Activated T-cell treated with anti-CD3 and anti-CD28 coated beads, Interleukin-2, amount 50 U/mL, for 72 hours (primary cell): Measurements from ENCODE around the gene GATAD2B. TPM values are rescaled to one million over a fixed set of nuclear protein-coding genes. Genes with fewer than 3 reads are reported as not detected.
"Not testable (repeated sequence)": the region's sequence is repeated elsewhere in the genome, so short reads cannot be mapped to it uniquely, and the experiment has no call there.

Source experiments
- ATAC-seq, 2 donors: fragments of 150-1000 bp; cut with Tn5 transposase; replicated peaks in 1 of 2; 2 replicates each; pipeline ENCODE4 v1.10.0; 2021; ENCODE audit warnings: moderate library complexity in 2 of 2, mild to moderate bottlenecking in 1 of 2
- DNase-seq, 2 donors: peaks; one replicate each; pipeline ENCODE4 v3.0.0; 2021 to 2022; ENCODE audit warnings: mixed read lengths in 1 of 2
- H3K27ac Mint-ChIP-seq: one replicate; pipeline ENCODE4 v1.8.0; 2022; ENCODE audit warnings: mild to moderate bottlenecking, moderate library complexity, mixed read lengths
- H3K27me3 Mint-ChIP-seq: one replicate; pipeline ENCODE4 v1.8.0; 2022; ENCODE audit warnings: low read depth, mixed read lengths
- H3K36me3 Mint-ChIP-seq, 2 donors: one replicate each; pipeline ENCODE4 v1.8.0; 2022; ENCODE audit warnings: mixed read lengths in 2 of 2, mild to moderate bottlenecking in 1 of 2; ENCODE audit not compliant: insufficient read depth in 2 of 2
- H3K4me1 Mint-ChIP-seq: one replicate; pipeline ENCODE4 v1.8.0; 2022; ENCODE audit warnings: low read depth, mixed read lengths
- H3K4me3 Mint-ChIP-seq, 2 donors: one replicate each; pipeline ENCODE4 v1.8.0; 2022; ENCODE audit warnings: mild to moderate bottlenecking in 2 of 2, mixed read lengths in 2 of 2, moderate library complexity in 2 of 2
- H3K9me3 Mint-ChIP-seq, 2 donors: one replicate each; pipeline ENCODE4 v1.8.0; 2022; ENCODE audit warnings: mixed read lengths in 2 of 2
- total RNA-seq, 2 donors: library from RNA; stranded (reverse); gene quantifications; one replicate each; pipeline ENCODE4 v1.2.3, GENCODE V29; 2022

The GATAD2B gene
- total RNA-seq, 2 donors from 2014 or later, result 87.4 to 106 TPM

DNA sequence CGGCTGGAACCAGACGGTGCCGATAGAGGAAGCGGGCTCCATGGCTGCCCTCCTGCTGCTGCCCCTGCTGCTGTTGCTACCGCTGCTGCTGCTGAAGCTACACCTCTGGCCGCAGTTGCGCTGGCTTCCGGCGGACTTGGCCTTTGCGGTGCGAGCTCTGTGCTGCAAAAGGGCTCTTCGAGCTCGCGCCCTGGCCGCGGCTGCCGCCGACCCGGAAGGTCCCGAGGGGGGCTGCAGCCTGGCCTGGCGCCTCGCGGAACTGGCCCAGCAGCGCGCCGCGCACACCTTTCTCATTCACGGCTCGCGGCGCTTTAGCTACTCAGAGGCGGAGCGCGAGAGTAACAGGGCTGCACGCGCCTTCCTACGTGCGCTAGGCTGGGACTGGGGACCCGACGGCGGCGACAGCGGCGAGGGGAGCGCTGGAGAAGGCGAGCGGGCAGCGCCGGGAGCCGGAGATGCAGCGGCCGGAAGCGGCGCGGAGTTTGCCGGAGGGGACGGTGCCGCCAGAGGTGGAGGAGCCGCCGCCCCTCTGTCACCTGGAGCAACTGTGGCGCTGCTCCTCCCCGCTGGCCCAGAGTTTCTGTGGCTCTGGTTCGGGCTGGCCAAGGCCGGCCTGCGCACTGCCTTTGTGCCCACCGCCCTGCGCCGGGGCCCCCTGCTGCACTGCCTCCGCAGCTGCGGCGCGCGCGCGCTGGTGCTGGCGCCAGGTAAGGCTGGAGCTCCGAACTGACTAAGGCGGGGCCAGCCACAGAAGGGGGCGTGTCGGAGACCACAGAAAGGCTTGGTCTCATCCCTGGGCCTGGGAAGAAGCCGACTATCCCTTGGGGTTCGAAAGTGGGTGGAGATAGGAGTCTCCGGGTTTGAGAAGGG lies 147.1 kb downstream of the GATAD2B start:
- H3K4me1 Mint-ChIP-seq, result peaks cover 23% of the 10 kb centered on the region
- no peaks in the 10 kb centered on the region for H3K9me3 Mint-ChIP-seq
- no peak overlapping the region for H3K27ac Mint-ChIP-seq
- no peaks in the 10 kb centered on the region for H3K27me3 Mint-ChIP-seq
- H3K4me3 Mint-ChIP-seq, result peak overlapping the region; percentile 83 to 84
- H3K36me3 Mint-ChIP-seq, result peaks cover 0 to 2% of the 10 kb centered on the region in 2 donors
- peak; percentile 72 to 75 for ATAC-seq
- DNase-seq, result peak; percentile 72 to 74

DNA sequence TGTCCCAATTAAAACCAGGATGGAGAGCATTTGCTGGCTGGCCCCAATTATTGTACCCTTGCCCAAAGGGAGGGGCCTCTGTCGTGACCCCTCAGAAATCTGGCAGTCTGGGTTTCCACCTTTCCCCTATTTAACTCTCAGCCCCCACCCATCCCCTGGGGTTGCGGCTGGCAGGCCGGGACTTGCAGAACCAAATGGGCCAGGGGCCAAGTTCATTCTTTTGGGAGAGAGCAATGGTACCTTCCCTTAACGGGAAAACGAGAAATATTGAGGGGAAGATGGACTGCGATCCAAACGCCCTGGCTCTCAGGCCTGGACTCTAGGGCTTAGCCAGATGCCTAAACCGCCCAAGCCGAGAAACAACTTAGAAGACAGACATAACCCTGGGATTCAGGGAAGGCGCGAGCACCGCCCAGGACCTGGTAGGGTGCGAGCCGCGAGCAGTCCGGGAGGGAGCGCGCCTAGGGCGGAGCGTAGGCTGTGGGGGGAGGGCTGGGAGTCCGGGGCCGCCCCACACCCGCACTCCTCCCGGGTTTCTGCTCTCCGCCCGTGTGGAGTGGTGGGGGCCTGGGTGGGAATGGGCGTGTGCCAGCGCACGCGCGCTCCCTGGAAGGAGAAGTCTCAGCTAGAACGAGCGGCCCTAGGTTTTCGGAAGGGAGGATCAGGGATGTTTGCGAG lies 147.9 kb downstream of the GATAD2B start, which contains the start of gene SLC27A3:
Gene SLC27A3 (plus strand): TSS at position 628 of the 678 bp plus-strand sequence. CDS start 91 bp downstream, outside the sequence.
- H3K36me3 Mint-ChIP-seq, result peaks cover 2 to 3% of the 10 kb centered on the region in 2 donors
- ATAC-seq (peak; percentile 29), DNase-seq (no peak)
- H3K4me1 Mint-ChIP-seq, result peaks cover 23% of the 10 kb centered on the region
- no peak within 1 kb of the TSS for H3K27ac Mint-ChIP-seq
- no peaks in the 10 kb centered on the region for H3K27me3 Mint-ChIP-seq
- peak within 1 kb of the TSS; percentile 83 to 84 for H3K4me3 Mint-ChIP-seq
- H3K9me3 Mint-ChIP-seq, result no peaks in the 10 kb centered on the region

DNA sequence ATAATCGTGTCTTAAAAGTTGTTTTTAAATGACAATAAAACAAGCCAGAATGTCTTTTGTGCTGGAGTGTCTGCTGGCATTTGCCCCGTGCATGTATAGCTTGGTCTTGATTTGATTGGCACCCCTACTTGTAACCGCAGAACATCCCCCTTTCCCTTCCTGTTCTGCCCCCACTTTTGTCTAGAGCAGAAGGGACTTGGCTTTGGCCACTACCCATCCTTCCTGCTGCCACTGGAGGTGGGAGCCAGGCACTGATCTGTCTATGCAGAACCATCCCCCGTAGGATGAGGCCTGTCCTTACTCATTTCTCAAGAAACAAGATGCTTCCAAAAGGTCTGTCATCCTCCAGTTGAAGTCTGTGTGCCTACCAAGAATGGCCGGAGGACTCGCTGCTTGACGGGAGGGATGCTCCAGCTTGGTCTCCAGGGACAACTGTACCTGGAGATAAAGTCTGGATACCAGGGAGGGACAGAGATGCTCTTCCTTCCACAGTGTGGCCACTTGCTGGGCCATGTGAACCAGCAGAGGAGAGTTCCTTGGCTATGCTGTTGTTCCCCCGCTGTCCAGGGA lies 148.7 kb downstream of the GATAD2B start:
- Mint-ChIP-seq H3K36me3 (peaks cover 2 to 5% of the 10 kb centered on the region in 2 donors), H3K27me3 (no peaks in the 10 kb centered on the region), H3K9me3 (no peaks in the 10 kb centered on the region), H3K4me3 (peak overlapping the region in 1 of 2 donors; percentile 84), H3K27ac (no peak overlapping the region), H3K4me1 (peaks cover 23% of the 10 kb centered on the region)
- ATAC-seq, result no peak
- no peak for DNase-seq

DNA sequence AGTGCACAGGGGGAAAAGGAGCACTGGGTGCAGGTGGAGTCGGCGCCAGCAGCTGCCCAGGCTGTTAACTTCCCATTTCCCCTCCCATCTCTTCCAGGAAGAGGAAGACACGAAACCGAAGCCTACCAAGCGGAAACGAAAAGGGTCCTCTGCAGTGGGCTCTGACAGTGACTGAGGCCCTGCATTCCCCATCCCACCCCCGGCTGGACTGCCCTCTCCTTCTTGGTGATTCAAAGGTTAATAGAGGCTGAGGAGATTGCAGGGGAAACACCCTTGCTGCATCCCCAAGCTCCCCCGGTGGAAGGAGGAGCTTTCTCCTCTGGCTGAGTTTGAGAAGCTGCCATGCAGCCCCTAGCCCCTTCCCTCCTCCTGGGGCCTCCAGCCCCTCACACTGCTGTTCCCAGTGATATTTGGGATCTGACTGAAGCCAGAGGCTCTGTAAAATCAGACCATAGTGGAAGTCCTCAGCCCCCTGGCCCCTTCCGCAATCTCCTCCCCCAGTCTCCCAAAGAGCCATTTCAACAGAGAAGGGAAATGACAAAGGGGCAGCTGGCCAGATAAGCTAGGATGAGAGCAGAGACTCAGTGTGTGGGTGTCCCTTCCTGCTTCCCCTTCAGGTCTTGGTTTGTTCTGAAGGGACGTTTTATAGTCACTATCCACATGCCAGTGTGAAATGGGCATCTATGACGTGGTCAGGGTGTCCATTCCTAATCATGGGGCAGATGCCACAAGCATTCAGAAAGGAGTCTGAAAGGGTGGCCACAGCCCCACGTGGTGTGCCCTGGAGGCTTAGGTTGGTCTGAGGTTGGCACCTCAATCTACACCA lies 149.5 kb downstream of the GATAD2B start:
- Mint-ChIP-seq H3K4me1 (peaks cover 23% of the 10 kb centered on the region), H3K27ac (no peak overlapping the region), H3K4me3 (no peak overlapping the region), H3K27me3 (no peaks in the 10 kb centered on the region), H3K36me3 (peaks cover 2 to 5% of the 10 kb centered on the region in 2 donors), H3K9me3 (no peaks in the 10 kb centered on the region)
- DNase-seq (no peak), ATAC-seq (no peak)

DNA sequence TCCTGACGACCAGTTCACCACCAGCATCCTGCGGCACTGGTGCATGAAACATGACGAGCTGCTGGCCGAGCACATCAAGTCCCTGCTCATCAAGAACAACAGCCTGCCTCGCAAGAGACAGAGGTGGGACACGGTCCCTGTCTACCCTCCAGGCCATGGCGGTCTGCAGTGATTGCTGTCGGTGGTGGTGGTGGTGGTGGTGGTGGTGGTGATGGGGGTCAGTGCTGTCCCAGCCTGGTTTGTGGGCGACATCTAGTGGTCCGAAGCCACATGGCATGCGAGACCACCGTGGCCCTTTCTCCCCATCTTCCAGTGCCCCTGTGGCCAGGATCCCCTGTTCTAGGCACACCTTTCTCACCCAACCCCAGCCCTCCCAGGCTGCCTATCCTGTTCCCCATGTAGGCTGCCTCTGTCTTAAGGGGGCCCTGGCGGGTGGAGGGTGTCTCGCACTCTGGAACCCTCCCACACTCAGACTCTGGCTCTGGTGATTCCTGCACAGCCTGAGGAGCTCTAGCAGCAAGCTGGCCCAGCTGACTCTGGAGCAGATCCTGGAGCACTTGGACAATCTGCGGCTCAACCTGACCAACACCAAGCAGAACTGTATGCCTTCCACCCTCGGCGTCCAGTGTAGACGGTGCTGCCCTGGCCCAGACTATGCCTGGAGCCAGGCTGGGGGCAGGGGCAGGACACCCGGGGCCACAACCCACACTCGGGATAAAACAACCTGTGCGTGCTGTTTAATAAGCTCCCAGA lies 150.8 kb downstream of the GATAD2B start:
- no peaks in the 10 kb centered on the region for H3K27me3 Mint-ChIP-seq
- ATAC-seq (no peak), DNase-seq (no peak)
- H3K4me1 Mint-ChIP-seq, result peaks cover 22% of the 10 kb centered on the region
- no peaks in the 10 kb centered on the region for H3K9me3 Mint-ChIP-seq
- H3K27ac Mint-ChIP-seq, result no peak overlapping the region
- peaks cover 5 to 12% of the 10 kb centered on the region in 2 donors for H3K36me3 Mint-ChIP-seq
- no peak overlapping the region for H3K4me3 Mint-ChIP-seq

DNA sequence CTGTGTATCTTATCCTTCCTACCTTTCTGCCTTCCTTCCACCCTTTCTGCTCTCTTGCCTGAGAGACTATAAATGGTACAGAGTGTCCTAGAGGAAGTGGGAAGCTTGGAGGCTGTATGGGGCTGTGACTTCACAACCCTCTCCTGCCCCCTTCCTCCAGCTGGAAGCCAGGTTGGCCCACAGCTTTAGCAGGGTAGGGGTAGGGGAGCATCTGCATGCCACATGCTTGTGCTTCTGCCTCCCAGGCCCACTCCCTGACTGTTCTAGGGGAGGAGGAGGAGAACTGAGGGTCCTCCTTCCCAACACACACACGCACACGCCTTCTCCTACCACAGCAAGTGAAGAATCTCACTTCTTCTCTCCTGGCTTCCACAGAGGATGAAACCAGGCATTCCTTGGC lies 151.5 kb downstream of the GATAD2B start:
- Mint-ChIP-seq H3K27me3 (no peaks in the 10 kb centered on the region), H3K9me3 (no peaks in the 10 kb centered on the region), H3K4me1 (peaks cover 15% of the 10 kb centered on the region), H3K36me3 (peaks cover 5 to 13% of the 10 kb centered on the region in 2 donors), H3K4me3 (no peak overlapping the region), H3K27ac (no peak overlapping the region)
- no peak for DNase-seq
- no peak for ATAC-seq

DNA sequence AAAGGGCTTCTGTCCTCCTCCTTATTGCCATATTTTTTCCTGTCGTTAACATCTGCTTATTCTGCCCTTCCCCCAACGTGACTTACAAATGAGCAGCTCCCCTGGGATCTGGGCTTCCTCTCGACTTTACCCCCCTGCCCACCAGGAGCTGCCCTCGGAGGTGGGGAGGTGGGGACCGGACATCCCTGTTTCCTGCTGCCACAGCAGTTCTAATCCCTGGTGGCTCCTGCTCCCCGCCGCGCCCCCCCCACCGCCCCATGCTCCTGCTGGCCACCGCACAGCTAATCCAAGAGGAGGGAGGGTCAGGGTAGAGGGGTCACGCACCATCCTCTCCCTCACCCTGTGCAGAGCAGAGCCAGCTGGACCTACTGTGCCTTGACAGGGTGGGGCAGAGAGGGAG lies 152.0 kb downstream of the GATAD2B start:
- no peak overlapping the region for H3K27ac Mint-ChIP-seq
- peaks cover 12% of the 10 kb centered on the region for H3K4me1 Mint-ChIP-seq
- no peak overlapping the region for H3K4me3 Mint-ChIP-seq
- no peak for ATAC-seq
- H3K9me3 Mint-ChIP-seq, result no peaks in the 10 kb centered on the region
- no peak for DNase-seq
- H3K36me3 Mint-ChIP-seq, result peaks cover 6 to 14% of the 10 kb centered on the region in 2 donors
- H3K27me3 Mint-ChIP-seq, result no peaks in the 10 kb centered on the region

DNA sequence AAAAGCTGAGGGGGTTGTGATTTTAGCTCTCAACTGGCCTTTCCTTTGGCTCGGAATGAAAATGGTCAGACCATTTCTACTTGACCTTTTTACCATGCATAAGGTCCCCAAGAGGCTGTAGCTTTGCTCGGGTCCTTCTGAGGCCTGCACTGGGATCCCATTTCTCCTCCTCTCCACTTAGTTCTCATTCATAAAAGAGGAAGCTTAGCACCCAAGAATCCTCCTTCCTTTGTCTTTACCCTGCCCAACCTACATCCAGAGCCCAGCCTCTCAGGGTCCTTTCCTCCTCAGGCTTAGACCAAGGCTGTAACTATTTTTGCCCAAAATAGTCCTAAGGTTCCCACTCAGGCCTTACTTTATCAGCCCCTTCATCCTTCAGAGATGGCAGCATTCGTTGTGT lies 153.6 kb downstream of the GATAD2B start:
- Mint-ChIP-seq H3K4me1 (peaks cover 5% of the 10 kb centered on the region), H3K27me3 (no peaks in the 10 kb centered on the region), H3K27ac (no peak overlapping the region), H3K9me3 (no peaks in the 10 kb centered on the region), H3K4me3 (no peak overlapping the region), H3K36me3 (peaks cover 7 to 15% of the 10 kb centered on the region in 2 donors)
- no peak for ATAC-seq
- no peak for DNase-seq

DNA sequence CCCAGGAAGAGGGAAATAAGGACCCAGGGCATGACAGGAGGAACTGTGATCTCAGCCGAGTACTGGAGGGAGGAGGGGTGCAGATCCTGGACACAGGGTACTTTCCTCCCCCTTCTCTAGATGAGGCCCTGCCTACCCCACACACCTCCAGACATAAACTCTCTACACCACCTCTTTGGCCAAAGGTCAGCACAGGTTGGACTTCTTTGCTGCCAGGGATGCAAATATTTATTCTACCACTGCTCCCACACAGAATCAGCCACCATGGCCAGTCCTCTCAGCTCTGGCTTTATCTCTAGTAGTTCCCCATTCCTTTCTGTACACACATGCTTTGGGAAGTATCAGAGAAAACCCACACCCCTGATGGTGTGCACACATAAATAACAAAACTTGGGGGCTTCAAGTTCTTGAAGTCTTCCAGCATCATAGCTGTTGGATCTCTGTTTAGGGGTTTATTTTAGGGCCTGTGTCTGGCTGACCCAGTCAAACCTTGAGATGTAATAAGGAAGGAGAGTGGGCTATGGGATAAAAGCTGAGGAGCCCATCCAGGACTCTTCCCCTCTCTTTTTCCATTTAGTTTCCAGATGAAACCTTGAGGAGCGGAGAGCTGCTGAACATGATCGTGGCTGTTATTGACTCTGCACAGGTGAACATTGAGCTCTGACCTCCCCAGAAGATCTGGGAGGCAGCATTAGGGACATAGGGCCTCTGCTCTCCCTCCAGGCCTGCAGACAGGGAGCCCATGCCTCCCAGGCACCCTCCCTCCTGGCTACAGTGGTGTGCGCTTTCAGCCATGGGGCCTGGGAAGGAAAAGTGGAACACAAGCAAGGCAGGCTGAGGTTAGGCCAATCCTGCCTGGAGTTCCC lies 154.2 kb downstream of the GATAD2B start:
- DNase-seq (no peak), ATAC-seq (no peak)
- H3K27ac Mint-ChIP-seq, result no peak overlapping the region
- H3K9me3 Mint-ChIP-seq, result no peaks in the 10 kb centered on the region
- H3K4me1 Mint-ChIP-seq, result no peaks in the 10 kb centered on the region
- H3K4me3 Mint-ChIP-seq, result no peak overlapping the region
- H3K27me3 Mint-ChIP-seq, result no peaks in the 10 kb centered on the region
- H3K36me3 Mint-ChIP-seq, result peaks cover 7 to 15% of the 10 kb centered on the region in 2 donors

DNA sequence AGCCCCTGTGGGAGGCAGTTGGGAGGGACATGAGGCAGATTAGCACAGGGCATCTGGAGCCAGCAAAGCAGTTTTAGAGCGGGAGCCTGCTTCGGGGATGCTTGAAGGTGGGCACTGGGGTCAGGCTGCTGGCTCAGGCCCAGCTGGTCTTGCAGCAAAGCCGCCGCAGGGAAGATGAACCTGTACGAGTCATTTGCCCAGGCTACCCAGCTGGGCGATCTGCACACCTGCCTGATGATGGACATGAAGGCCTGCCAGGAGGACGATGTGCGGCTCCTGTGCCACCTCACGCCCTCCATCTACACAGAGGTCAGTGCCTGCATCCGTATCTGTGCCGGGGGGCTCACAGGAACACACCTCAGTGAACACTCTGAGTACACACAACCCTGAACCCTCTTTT lies 155.3 kb downstream of the GATAD2B start:
- no peaks in the 10 kb centered on the region for H3K27me3 Mint-ChIP-seq
- no peak overlapping the region for H3K4me3 Mint-ChIP-seq
- no peak for ATAC-seq
- peaks cover 7 to 17% of the 10 kb centered on the region in 2 donors for H3K36me3 Mint-ChIP-seq
- H3K4me1 Mint-ChIP-seq, result no peaks in the 10 kb centered on the region
- no peak for DNase-seq
- H3K27ac Mint-ChIP-seq, result no peak overlapping the region
- no peaks in the 10 kb centered on the region for H3K9me3 Mint-ChIP-seq

DNA sequence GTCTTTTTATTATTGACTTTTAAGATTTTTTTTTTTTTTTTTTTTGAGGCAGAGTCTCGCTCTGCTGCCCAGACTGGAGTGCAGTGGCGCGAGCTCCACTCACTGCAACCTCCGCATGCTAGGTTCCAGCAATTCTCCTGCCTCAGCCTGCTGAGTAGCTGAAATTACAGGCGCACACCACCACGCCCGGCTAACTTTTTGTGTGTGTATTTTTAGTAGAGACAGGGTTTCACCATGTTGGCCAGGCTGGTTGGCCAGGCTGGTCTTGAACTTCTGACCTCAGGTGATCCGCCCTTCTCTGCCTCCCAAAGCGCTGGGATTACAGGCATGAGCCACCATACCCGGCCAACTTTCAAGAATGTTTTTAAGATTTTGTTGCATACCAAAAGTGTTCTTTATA lies 156.1 kb downstream of the GATAD2B start:
- not testable (repeated sequence) for ATAC-seq, H3K27ac Mint-ChIP-seq, H3K4me3 Mint-ChIP-seq, H3K27me3 Mint-ChIP-seq, H3K4me1 Mint-ChIP-seq, DNase-seq, H3K9me3 Mint-ChIP-seq
- peaks cover 9 to 17% of the 10 kb centered on the region in 2 donors for H3K36me3 Mint-ChIP-seq
